Measurements from ENCODE around the gene LFNG.

DNA sequence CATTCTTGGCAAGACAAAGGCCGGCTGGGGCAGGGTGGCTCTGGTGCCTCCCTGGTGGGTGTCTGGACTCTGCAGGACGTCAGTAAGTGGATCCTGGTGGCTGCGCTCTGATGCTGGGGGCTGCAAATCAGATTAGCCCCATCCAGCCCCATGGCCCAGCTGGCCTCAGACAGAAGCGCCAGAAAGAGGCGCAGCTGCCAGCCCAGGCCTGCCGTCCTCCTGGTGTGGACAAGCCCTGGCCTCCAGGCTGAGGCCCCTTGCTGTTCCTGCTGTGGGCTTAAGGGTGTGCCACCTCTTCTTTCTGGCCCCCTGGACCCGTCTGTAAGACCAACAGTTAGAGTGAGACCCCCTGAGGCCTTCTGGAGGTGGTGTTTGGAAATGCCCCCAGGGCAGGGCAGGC lies 5.9 kb upstream of the LFNG start:
- TF ChIP-seq, protein P1, sequence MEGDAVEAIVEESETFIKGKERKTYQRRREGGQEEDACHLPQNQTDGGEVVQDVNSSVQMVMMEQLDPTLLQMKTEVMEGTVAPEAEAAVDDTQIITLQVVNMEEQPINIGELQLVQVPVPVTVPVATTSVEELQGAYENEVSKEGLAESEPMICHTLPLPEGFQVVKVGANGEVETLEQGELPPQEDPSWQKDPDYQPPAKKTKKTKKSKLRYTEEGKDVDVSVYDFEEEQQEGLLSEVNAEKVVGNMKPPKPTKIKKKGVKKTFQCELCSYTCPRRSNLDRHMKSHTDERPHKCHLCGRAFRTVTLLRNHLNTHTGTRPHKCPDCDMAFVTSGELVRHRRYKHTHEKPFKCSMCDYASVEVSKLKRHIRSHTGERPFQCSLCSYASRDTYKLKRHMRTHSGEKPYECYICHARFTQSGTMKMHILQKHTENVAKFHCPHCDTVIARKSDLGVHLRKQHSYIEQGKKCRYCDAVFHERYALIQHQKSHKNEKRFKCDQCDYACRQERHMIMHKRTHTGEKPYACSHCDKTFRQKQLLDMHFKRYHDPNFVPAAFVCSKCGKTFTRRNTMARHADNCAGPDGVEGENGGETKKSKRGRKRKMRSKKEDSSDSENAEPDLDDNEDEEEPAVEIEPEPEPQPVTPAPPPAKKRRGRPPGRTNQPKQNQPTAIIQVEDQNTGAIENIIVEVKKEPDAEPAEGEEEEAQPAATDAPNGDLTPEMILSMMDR (IDR thresholded peaks at IDR 0.05): no peak
- no peak for TF ChIP-seq POLR2A (IDR thresholded peaks at IDR 0.05)
